Epithelial cell of esophagus (primary cell): Measurements from ENCODE around the gene PIK3C2G.

ENCODE experiments used
- DNase-seq: peaks from one replicate; pipeline ENCODE4 v3.0.0; 2010; ENCODE audit warnings: low read depth
- H3K4me3 ChIP-seq: 2 replicates; pipeline ENCODE4 v1.5.1; 2011; ENCODE audit warnings: mild to moderate bottlenecking, low read length, control low read depth
- CTCF ChIP-seq: IDR thresholded peaks from 2 replicates; pipeline ENCODE4 v1.5.1; 2011; ENCODE audit warnings: low read depth, mild to moderate bottlenecking, low read length, control low read depth, inconsistent platforms; ENCODE audit not compliant: insufficient read depth; ENCODE audit errors: missing control alignments

The PIK3C2G gene

GRCh38 chr12:18261273-18261672 is at the start of gene PIK3C2G:
TSS of gene PIK3C2G (plus strand) at chr12:18261518. CDS start at chr12:18282082, 20,564 bp downstream.
- TF ChIP-seq CTCF: no peak
- peak within 1 kb of the TSS; percentile 10 for H3K4me3 ChIP-seq
- DNase-seq: peak; percentile 88

GRCh38 chr12:18217966-18218365 is 43.4 kb upstream of the PIK3C2G start:
- peak; percentile 31 for DNase-seq
- no peak for TF ChIP-seq CTCF
- H3K4me3 ChIP-seq: no peak overlapping the region

- no peak for DNase-seq
- TF ChIP-seq CTCF: no peak
- no peak overlapping the region for H3K4me3 ChIP-seq
These were observed 39.6 kb upstream of the PIK3C2G start for GRCh38 chr12:18221726-18222125.

GRCh38 chr12:18222699-18223098 is 38.6 kb upstream of the PIK3C2G start:
- no peak for TF ChIP-seq CTCF
- H3K4me3 ChIP-seq: no peak overlapping the region
- DNase-seq: no peak

- TF ChIP-seq CTCF: peak; percentile 62
- no peak overlapping the region for H3K4me3 ChIP-seq
- DNase-seq: peak; percentile 60
These were observed 36.6 kb upstream of the PIK3C2G start for GRCh38 chr12:18224745-18225144.

GRCh38 chr12:18239526-18239925 is 21.8 kb upstream of the PIK3C2G start:
- DNase-seq: peak; percentile 30
- no peak for TF ChIP-seq CTCF
- no peak overlapping the region for H3K4me3 ChIP-seq

- no peak overlapping the region for H3K4me3 ChIP-seq
- no peak for DNase-seq
These were observed 18.8 kb upstream of the PIK3C2G start for GRCh38 chr12:18242380-18243089.

More at GRCh38 chr12:18242380-18243089, 18.8 kb upstream of the PIK3C2G start:
- TF ChIP-seq CTCF: no peak
